Muscle layer of duodenum (tissue), 2 donors: ENCODE results near the gene LSM7.
"Not testable (repeated sequence)": the region's sequence is repeated elsewhere in the genome, so short reads cannot be mapped to it uniquely, and the experiment has no call there.

Experiments
- H3K27ac ChIP-seq: one replicate; pipeline ENCODE4 v1.7.0; 2013; ENCODE audit warnings: mild to moderate bottlenecking, low read length
- H3K27me3 ChIP-seq: one replicate; pipeline ENCODE4 v1.7.0; 2013; ENCODE audit warnings: low read depth, mild to moderate bottlenecking, control low read depth, low read length
- H3K36me3 ChIP-seq, 2 donors: one replicate each; pipeline ENCODE4 v1.7.0; 2013; ENCODE audit warnings: low read length in 2 of 2, control low read depth in 1 of 2, mild to moderate bottlenecking in 1 of 2; ENCODE audit not compliant: insufficient read depth in 2 of 2, control insufficient read depth in 1 of 2
- H3K4me1 ChIP-seq, 2 donors: one replicate each; pipeline ENCODE4 v1.7.0; 2013; ENCODE audit warnings: low read length in 2 of 2, mild to moderate bottlenecking in 2 of 2, control low read depth in 1 of 2, moderate library complexity in 1 of 2; ENCODE audit not compliant: insufficient read depth in 2 of 2, control insufficient read depth in 1 of 2
- H3K4me3 ChIP-seq, 2 donors: one replicate each; pipeline ENCODE4 v1.7.0; 2013; ENCODE audit warnings: low read length in 2 of 2, low read depth in 1 of 2, mild to moderate bottlenecking in 1 of 2
- H3K9me3 ChIP-seq, 2 donors: one replicate each; pipeline ENCODE4 v1.7.0; 2013; ENCODE audit warnings: low read length in 2 of 2, control low read depth in 1 of 2, mild to moderate bottlenecking in 1 of 2; ENCODE audit not compliant: control insufficient read depth in 1 of 2
- donor health status: healthy.

The LSM7 gene

GRCh38 chr19:2353159-2353886 lies 24.9 kb upstream of the LSM7 start:
- no peaks in the 10 kb centered on the region for H3K4me1 ChIP-seq

DNA sequence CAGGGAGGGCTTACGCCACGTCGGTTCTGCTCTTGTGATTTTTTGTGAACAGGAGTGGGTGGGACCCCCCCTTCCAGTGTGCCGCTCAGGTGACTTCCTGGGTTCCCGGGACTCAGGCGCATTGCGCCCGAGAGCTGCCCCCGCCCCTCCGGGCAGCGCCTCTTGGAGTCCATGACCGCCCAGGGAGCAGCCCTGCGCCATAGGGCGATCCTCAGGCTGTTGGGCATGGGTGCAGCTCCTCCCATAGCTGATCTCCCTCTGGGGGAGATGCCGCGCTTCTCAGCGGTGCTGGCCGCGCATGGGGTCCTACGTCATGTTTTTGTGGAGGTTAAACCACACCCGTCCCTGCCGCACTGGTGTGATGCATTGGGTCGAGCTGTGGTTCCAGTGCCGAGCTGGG lies 23.7 kb upstream of the LSM7 start:
- Histone ChIP-seq H3K4me3 (no peak overlapping the region), H3K4me1 (no peaks in the 10 kb centered on the region), H3K36me3 (peaks cover 6 to 42% of the 10 kb centered on the region in 2 donors), H3K27me3 (no peaks in the 10 kb centered on the region), H3K27ac (no peak overlapping the region), H3K9me3 (no peaks in the 10 kb centered on the region)

More at GRCh38 chr19:2353159-2353886, 24.9 kb upstream of the LSM7 start:
- Histone ChIP-seq H3K27me3 (no peaks in the 10 kb centered on the region), H3K4me3 (no peak overlapping the region), H3K36me3 (peaks cover 6 to 42% of the 10 kb centered on the region in 2 donors), H3K9me3 (no peaks in the 10 kb centered on the region), H3K27ac (no peak overlapping the region)

- Histone ChIP-seq H3K27me3 (no peaks in the 10 kb centered on the region), H3K36me3 (peaks cover 6 to 42% of the 10 kb centered on the region in 2 donors), H3K9me3 (no peaks in the 10 kb centered on the region), H3K27ac (no peak overlapping the region), H3K4me1 (no peaks in the 10 kb centered on the region), H3K4me3 (no peak overlapping the region)
Measured at GRCh38 chr19:2351591-2351990, 23.2 kb upstream of the LSM7 start.

GRCh38 chr19:2350656-2351055 lies 22.3 kb upstream of the LSM7 start:
- Histone ChIP-seq H3K27ac (no peak overlapping the region), H3K9me3 (no peaks in the 10 kb centered on the region), H3K36me3 (peaks cover 6 to 42% of the 10 kb centered on the region in 2 donors), H3K27me3 (no peaks in the 10 kb centered on the region), H3K4me3 (no peak overlapping the region), H3K4me1 (peaks cover 0 to 4% of the 10 kb centered on the region in 2 donors)

DNA sequence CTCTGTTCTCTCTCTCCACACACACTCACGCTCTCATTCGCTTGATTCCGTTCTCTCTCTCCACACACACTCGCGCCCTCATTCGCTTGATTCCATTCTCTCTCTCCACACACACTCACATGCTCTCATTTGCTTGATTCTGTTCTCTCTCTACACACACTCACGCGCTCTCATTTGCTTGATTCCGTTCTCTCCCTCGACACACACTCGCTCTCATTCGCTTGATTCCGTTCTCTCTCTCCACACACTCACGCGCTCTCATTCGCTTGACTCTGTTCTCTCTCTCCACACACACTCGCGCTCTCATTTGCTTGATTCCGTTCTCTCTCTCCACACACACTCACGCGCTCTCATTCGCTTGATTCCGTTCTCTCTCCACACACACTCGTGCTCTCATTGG lies 21.4 kb upstream of the LSM7 start:
- peaks cover 6 to 47% of the 10 kb centered on the region in 2 donors for H3K36me3 ChIP-seq
- H3K4me3 ChIP-seq, H3K9me3 ChIP-seq, H3K27ac ChIP-seq, H3K4me1 ChIP-seq, H3K27me3 ChIP-seq: not testable (repeated sequence)

DNA sequence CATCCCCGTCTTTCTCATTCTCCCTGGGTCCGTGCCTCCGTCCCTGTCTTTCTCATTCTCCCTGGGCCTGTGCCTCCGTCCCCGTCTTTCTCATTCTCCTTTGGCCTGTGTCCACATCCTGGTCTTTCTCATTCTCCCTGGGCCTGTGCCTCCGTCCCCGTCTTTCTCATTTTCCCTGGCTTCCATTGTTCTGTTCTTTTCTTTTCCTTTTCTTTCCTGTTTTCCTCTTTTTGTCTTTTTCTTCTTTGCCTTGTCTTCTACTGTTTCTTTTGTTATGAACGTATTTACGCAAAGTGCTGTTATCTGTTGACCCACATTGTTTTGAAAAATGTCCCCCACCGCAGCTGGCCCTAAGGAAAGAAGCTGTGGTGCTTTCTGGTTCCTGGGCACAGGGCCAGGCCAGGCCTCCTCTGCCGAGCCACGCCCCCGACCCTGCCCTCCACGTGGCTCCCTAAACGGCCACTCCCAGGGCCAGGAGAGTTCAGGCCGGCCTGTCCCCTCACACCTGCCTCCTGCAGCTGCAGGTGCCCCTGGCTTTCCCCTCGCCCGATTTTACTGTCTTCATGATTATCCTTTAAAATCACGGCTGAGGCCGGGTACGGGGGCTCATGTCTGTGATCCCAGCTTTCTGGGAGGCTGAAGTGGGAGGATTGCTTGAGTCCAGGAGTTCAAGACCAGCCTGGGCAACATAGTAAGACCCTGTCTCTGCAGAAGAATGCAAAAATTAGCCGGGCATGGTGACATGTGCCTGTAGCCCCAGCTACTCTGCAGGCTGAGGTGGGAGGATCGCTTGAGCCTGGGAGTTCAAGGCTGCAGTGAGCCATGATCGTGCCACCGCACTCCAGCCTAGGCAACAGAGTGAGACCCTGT lies 17.6 kb upstream of the LSM7 start:
- Histone ChIP-seq H3K27me3 (no peaks in the 10 kb centered on the region), H3K27ac (no peak overlapping the region), H3K4me1 (peaks cover 0 to 6% of the 10 kb centered on the region in 2 donors), H3K36me3 (peaks cover 6 to 36% of the 10 kb centered on the region in 2 donors), H3K4me3 (no peak overlapping the region), H3K9me3 (no peaks in the 10 kb centered on the region)

DNA sequence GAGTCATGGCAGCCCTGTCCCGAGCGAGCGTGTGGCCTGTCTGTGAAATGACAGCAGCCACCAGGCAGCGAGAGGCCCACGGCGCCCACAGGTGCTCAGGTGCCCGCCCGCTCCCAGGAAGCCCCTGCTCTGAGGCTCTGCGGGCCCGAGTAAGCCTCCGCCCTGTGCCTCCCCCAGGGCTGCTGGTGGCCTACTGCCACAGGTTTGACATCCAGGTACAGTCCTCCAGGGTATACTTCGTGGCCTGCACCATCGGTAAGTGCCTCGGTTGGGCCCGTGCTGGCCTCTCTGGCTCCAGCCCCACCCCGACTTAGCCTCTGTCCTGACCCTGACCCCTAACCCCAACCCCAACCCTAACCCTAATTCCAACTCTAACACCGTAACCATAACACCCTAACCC lies 16.7 kb upstream of the LSM7 start:
- peaks cover 0 to 36% of the 10 kb centered on the region in 2 donors for H3K36me3 ChIP-seq
- no peak overlapping the region for H3K4me3 ChIP-seq
- H3K9me3 ChIP-seq, result no peaks in the 10 kb centered on the region
- H3K27me3 ChIP-seq, result no peaks in the 10 kb centered on the region
- peaks cover 0 to 6% of the 10 kb centered on the region in 2 donors for H3K4me1 ChIP-seq
- no peak overlapping the region for H3K27ac ChIP-seq

DNA sequence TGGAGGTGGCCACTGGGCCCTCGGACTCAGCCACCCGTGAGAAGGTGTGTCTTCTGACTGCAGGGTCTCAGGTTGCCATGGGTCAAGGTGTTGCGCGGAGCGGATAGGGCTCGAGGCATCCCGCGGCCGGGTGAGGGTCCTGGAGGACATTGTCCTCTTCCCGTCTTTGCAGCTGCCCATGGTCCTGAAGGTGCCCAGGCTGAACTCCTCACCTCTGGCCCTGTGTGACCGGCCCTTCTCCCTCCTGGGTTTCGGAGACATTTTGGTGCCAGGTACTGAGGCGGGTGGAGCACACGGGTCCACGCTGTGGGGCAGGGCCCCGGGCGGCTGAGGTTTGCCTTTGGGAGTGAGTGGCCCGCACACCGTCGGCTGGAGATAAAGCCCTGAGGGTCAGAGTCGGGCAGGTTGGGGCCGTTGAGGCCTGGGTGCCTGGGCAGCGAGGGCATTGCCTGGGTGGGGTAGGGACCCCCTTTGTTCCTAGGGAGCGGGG lies 16.0 kb upstream of the LSM7 start:
- peaks cover 0 to 6% of the 10 kb centered on the region in 2 donors for H3K4me1 ChIP-seq
- H3K27ac ChIP-seq, result no peak overlapping the region
- H3K4me3 ChIP-seq, result no peak overlapping the region
- H3K27me3 ChIP-seq, result no peaks in the 10 kb centered on the region
- H3K36me3 ChIP-seq, result peaks cover 0 to 36% of the 10 kb centered on the region in 2 donors
- H3K9me3 ChIP-seq, result no peaks in the 10 kb centered on the region

- Histone ChIP-seq H3K27ac (no peak overlapping the region), H3K9me3 (no peaks in the 10 kb centered on the region), H3K36me3 (peaks cover 0 to 46% of the 10 kb centered on the region in 2 donors), H3K27me3 (no peaks in the 10 kb centered on the region), H3K4me3 (no peak overlapping the region), H3K4me1 (peaks cover 0 to 6% of the 10 kb centered on the region in 2 donors)
Measured at GRCh38 chr19:2343289-2343982, 15.1 kb upstream of the LSM7 start.

GRCh38 chr19:2342656-2343288 lies 14.4 kb upstream of the LSM7 start:
- Histone ChIP-seq H3K4me1 (peaks cover 0 to 6% of the 10 kb centered on the region in 2 donors), H3K9me3 (no peaks in the 10 kb centered on the region), H3K27me3 (no peaks in the 10 kb centered on the region), H3K4me3 (no peak overlapping the region), H3K36me3 (peaks cover 0 to 50% of the 10 kb centered on the region in 2 donors), H3K27ac (no peak overlapping the region)
